Psoas muscle (tissue), 8 donors: ENCODE results near the gene CAMSAP1. TPM values are rescaled to one million over a fixed set of nuclear protein-coding genes. Genes with fewer than 3 reads are reported as not detected.

ENCODE experiments used
- ATAC-seq, 4 donors: fragments of 200-7000 bp; cut with Tn5 transposase; one replicate each; pipeline ENCODE4 v1.9.1; 2020; ENCODE audit warnings: moderate library complexity in 3 of 4, mild to moderate bottlenecking in 2 of 4
- DNase-seq, 2 donors: peaks; one replicate each; pipeline ENCODE4 v3.0.0-alpha.2; 2020
- H3K27ac ChIP-seq: fragments of 200-600 bp; one replicate; pipeline ENCODE4 v1.8.0; 2022
- H3K27me3 ChIP-seq, 3 donors: fragments of 200-600 bp in 1 of 3; one replicate each; pipeline versions ENCODE4 v1.6.1 to v1.8.0; 2013 to 2022; ENCODE audit warnings: low read length in 2 of 3, mild to moderate bottlenecking in 2 of 3, moderate library complexity in 1 of 3; ENCODE audit not compliant: insufficient read depth in 3 of 3
- H3K36me3 ChIP-seq, 2 donors: fragments of 200-600 bp in 1 of 2; one replicate each; pipeline versions ENCODE4 v1.6.1 to v1.8.0; 2013 to 2022; ENCODE audit warnings: low read depth in 1 of 2, mild to moderate bottlenecking in 1 of 2, moderate library complexity in 1 of 2; ENCODE audit not compliant: insufficient read depth in 1 of 2
- H3K4me1 ChIP-seq: fragments of 200-600 bp; one replicate; pipeline ENCODE4 v1.8.0; 2022
- H3K4me3 ChIP-seq: fragments of 200-600 bp; one replicate; pipeline ENCODE4 v1.8.0; 2022; ENCODE audit warnings: mild to moderate bottlenecking
- H3K9me3 ChIP-seq: fragments of 200-600 bp; one replicate; pipeline ENCODE4 v1.8.0; 2022
- WGBS, 3 donors: extraction: QIAGEN DNeasy Blood & Tissue Kit; methylation state at CpG; one replicate each; pipeline versions ENCODE4 v1.1.6 to v1.1.7; 2013; 5-methylcytosine and 5-hydroxymethylcytosine counted together
- intact Hi-C, 2 donors: fragments of 100-400 bp; cut with DNase I; formaldehyde crosslinking; loops; one replicate each; pipeline versions ENCODE4 v1.11.0 to v1.14.2; 2022
- polyA plus RNA-seq, 3 donors: library from polyadenylated mRNA; stranded (reverse); fragments of 200-250 nt; gene quantifications; one replicate each; pipeline ENCODE4 v1.2.3, GENCODE V29; 2013
- total RNA-seq, 4 donors: library from RNA; stranded (reverse); fragmentation: NEBNext Ultra II Directional in 2 of 4; extraction: Animal tissue kit (Norgen Biotek cat#: 25700) in 2 of 4; gene quantifications; one replicate each; pipeline versions ENCODE4 v1.2.1 to v1.2.4, GENCODE V29; 2021 to 2023
- TF ChIP-seq, protein P1 (sequence below): fragments of 200-600 bp; IDR thresholded peaks from one replicate; pipeline ENCODE4 v1.8.0; 2022; ENCODE audit warnings: antibody characterized with exemption
- donor health status: healthy with polysubstance abuse.
- donor health status: DM: no; HTN: no; CAD: no; lungs with moderate emphysema.
- donor health status: Bipolar disorder and iron deficiency.
- donor health status: healthy.
- donor health status: DM: yes; HTN: yes; CAD: no.
- donor health status: DM: no; HTN: no; CAD: no.
- donor health status: DM: no; HTN: no; CAD: no.
- donor health status: DM: yes; HTN: yes; CAD: no.

The CAMSAP1 gene
- total and polyA plus RNA-seq, 7 donors = 21.3 to 51.5 (median 41.5) TPM

- no peak overlapping the region for H3K4me3 ChIP-seq
- no peaks in the 10 kb centered on the region for H3K9me3 ChIP-seq
- TF ChIP-seq, protein P1, sequence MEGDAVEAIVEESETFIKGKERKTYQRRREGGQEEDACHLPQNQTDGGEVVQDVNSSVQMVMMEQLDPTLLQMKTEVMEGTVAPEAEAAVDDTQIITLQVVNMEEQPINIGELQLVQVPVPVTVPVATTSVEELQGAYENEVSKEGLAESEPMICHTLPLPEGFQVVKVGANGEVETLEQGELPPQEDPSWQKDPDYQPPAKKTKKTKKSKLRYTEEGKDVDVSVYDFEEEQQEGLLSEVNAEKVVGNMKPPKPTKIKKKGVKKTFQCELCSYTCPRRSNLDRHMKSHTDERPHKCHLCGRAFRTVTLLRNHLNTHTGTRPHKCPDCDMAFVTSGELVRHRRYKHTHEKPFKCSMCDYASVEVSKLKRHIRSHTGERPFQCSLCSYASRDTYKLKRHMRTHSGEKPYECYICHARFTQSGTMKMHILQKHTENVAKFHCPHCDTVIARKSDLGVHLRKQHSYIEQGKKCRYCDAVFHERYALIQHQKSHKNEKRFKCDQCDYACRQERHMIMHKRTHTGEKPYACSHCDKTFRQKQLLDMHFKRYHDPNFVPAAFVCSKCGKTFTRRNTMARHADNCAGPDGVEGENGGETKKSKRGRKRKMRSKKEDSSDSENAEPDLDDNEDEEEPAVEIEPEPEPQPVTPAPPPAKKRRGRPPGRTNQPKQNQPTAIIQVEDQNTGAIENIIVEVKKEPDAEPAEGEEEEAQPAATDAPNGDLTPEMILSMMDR = no peak
- H3K4me1 ChIP-seq = no peaks in the 10 kb centered on the region
- ATAC-seq = no peak
- no peak overlapping the region for H3K27ac ChIP-seq
- H3K36me3 ChIP-seq = peaks cover 0 to 12% of the 10 kb centered on the region in 2 donors
- no peak for DNase-seq
- intact Hi-C loops = no loop called here
- H3K27me3 ChIP-seq = no peaks in the 10 kb centered on the region
- WGBS, 3 donors = 89 to 92% (median 90%) methylated on average over 14 to 26 of the region's 26 CpGs
Observed at GRCh38 chr9:135770771-135771170, 136.6 kb downstream of the CAMSAP1 start.

- no peaks in the 10 kb centered on the region for H3K4me1 ChIP-seq
- H3K27ac ChIP-seq = no peak overlapping the region
- 84 to 91% (median 89%) methylated on average over 19 of the region's 19 CpGs for WGBS, 3 donors
- intact Hi-C loops = no loop called here
- no peak overlapping the region for H3K4me3 ChIP-seq
- ATAC-seq (no peak), DNase-seq (no peak)
- no peaks in the 10 kb centered on the region for H3K9me3 ChIP-seq
- no peaks in the 10 kb centered on the region for H3K27me3 ChIP-seq
- TF ChIP-seq, protein P1 = no peak
- peaks cover 0 to 8% of the 10 kb centered on the region in 2 donors for H3K36me3 ChIP-seq
Observed at GRCh38 chr9:135770203-135770535, 137.2 kb downstream of the CAMSAP1 start.

GRCh38 chr9:135769489-135770202 is 137.7 kb downstream of the CAMSAP1 start:
- Histone ChIP-seq H3K27ac (no peak overlapping the region), H3K9me3 (no peaks in the 10 kb centered on the region), H3K4me1 (no peaks in the 10 kb centered on the region), H3K36me3 (peaks cover 0 to 7% of the 10 kb centered on the region in 2 donors), H3K27me3 (no peaks in the 10 kb centered on the region), H3K4me3 (no peak overlapping the region)
- no peak for DNase-seq
- intact Hi-C loops = no loop called here
- WGBS, 3 donors = 89 to 91% (median 90%) methylated on average over 25 to 32 of the region's 32 CpGs
- TF ChIP-seq, protein P1 = no peak
- ATAC-seq = no peak

DNA sequence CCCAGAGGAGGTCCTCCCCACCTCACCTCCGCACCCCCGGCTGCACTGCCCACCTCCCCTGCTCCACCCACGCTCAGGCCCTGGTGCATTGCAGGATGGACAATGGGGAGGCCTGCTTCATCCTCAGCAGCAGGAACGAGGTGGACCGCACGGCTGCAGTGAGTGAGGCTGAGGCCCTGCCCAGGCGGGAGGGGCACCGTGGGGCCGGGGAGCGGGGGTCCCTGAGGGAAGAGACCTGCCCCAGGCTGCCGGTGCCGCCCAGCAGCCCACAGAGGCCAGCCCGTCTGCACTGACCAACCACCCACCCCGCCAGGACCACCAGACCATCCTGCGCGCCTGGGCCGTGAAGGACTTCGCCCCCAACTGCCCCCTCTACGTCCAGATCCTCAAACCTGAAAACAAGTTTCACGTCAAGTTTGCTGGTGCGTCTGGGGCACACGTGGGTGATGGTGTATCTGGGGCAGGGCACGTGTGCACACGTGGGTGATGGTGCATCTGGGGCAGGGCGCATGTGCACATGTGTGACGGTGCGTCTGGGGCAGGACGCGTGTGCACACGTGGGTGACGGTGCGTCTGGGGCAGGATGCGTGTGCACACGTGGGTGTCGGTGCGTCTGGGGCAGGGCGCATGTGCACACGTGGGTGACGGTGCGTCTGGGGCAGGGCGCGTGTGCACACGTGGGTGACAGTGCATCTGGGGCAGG is 138.7 kb downstream of the CAMSAP1 start:
- Histone ChIP-seq H3K9me3 (no peaks in the 10 kb centered on the region), H3K36me3 (peaks cover 0 to 7% of the 10 kb centered on the region in 2 donors), H3K4me1 (no peaks in the 10 kb centered on the region), H3K4me3 (no peak overlapping the region), H3K27me3 (no peaks in the 10 kb centered on the region), H3K27ac (no peak overlapping the region)
- TF ChIP-seq, protein P1 = no peak
- no peak for DNase-seq
- intact Hi-C loops = no loop called here
- no peak for ATAC-seq
- 90 to 93% (median 90%) methylated on average over 41 to 43 of the region's 43 CpGs for WGBS, 3 donors
